LNCaP clone FGC (cell line): ENCODE results near the gene R3HDM1.
"Not testable (repeated sequence)": the region's sequence is repeated elsewhere in the genome, so short reads cannot be mapped to it uniquely, and the experiment has no call there.

ENCODE experiments used
- DNase-seq: peaks from one replicate; pipeline ENCODE4 v3.0.0-alpha.2; 2011; ENCODE audit warnings: low read depth
- H3K4me3 ChIP-seq: 2 replicates; pipeline ENCODE4 v1.5.1; 2011; ENCODE audit warnings: mild to moderate bottlenecking, low read depth, low read length, control low read depth
- TF ChIP-seq, protein P1 (sequence below): IDR thresholded peaks from 2 replicates; pipeline ENCODE4 v1.5.1; 2012; ENCODE audit warnings: mild to moderate bottlenecking; ENCODE audit not compliant: control insufficient read depth, insufficient read depth; ENCODE audit errors: extremely low read depth

R3HDM1 gene

GRCh38 chr2:135510577-135510976, 20.7 kb upstream of the R3HDM1 start:
- TF ChIP-seq, protein P1, sequence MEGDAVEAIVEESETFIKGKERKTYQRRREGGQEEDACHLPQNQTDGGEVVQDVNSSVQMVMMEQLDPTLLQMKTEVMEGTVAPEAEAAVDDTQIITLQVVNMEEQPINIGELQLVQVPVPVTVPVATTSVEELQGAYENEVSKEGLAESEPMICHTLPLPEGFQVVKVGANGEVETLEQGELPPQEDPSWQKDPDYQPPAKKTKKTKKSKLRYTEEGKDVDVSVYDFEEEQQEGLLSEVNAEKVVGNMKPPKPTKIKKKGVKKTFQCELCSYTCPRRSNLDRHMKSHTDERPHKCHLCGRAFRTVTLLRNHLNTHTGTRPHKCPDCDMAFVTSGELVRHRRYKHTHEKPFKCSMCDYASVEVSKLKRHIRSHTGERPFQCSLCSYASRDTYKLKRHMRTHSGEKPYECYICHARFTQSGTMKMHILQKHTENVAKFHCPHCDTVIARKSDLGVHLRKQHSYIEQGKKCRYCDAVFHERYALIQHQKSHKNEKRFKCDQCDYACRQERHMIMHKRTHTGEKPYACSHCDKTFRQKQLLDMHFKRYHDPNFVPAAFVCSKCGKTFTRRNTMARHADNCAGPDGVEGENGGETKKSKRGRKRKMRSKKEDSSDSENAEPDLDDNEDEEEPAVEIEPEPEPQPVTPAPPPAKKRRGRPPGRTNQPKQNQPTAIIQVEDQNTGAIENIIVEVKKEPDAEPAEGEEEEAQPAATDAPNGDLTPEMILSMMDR, result no peak
- DNase-seq, result no peak
- H3K4me3 ChIP-seq, result no peak overlapping the region

- DNase-seq, result no peak
- TF ChIP-seq, protein P1, result no peak
- no peak overlapping the region for H3K4me3 ChIP-seq
These were observed 19.2 kb upstream of the R3HDM1 start for GRCh38 chr2:135512099-135512498.

- DNase-seq, result no peak
- H3K4me3 ChIP-seq, result no peak overlapping the region
- TF ChIP-seq, protein P1, result no peak
These were observed 5.5 kb upstream of the R3HDM1 start for GRCh38 chr2:135525786-135526185.

DNA sequence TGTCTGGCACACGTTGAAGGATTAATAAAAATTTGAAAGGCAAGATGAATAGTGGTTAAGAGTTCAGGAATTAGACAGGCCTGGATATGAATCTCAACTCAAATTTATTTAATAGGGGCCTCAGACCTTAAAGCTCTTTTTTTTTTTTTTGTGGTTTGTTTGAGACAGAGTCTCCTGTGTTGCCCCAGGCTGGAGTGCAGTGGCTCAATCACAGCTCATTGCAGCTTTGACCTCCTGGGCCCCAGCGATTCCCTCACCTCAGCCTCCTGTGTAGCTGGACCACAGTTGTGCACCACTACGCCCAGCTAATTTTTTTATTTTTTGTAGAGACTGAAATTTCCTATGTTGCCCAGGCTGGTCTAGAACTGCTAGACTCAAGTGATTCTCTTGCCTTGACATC, 3.3 kb upstream of the R3HDM1 start:
- no peak overlapping the region for H3K4me3 ChIP-seq
- DNase-seq, result no peak
- TF ChIP-seq, protein P1, result no peak

GRCh38 chr2:135530313-135531230, 712 bp upstream of the R3HDM1 start, which contains the start of gene ZRANB3:
TSS of gene ZRANB3 (minus strand) at chr2:135531218.
- H3K4me3 ChIP-seq, result peak within 1 kb of the TSS; percentile 87
- TF ChIP-seq, protein P1, result no peak
- DNase-seq, result peak; percentile 97

GRCh38 chr2:135532581-135532980, 1.3 kb downstream of the R3HDM1 start:
- peak overlapping the region; percentile 87 for H3K4me3 ChIP-seq
- TF ChIP-seq, protein P1, result no peak
- DNase-seq, result no peak

DNA sequence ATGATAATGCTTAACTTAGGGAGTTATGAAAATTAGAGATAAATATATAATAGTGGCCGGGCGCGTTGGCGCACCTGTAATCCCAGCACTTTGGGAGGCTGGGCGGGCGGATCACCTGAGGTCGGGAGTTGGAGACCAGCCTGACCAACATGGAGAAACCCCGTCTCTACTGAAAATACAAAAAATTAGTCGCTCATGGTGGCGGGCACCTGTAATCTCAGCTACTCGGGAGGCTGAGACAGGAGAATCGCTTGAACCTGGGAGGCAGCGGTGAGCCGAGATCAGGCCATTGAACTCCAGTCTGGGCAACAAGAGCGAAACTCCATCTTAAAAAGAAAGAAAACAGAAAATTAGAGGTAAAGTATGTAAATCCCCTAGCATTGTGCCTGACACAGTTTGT, 2.3 kb downstream of the R3HDM1 start:
- not testable (repeated sequence) for H3K4me3 ChIP-seq, DNase-seq
